GM18505 (cell line): ENCODE results near the gene TBC1D22B.

Source experiments
- ATAC-seq: cut with Tn5 transposase; IDR thresholded peaks from one replicate; pipeline ENCODE4 v1.9.1; 2021; ENCODE audit not compliant: unreplicated experiment
- POLR2A ChIP-seq: IDR thresholded peaks from 4 replicates; pipeline ENCODE4 v1.6.1; 2011; ENCODE audit warnings: borderline replicate concordance; ENCODE audit not compliant: insufficient read depth, insufficient read length; ENCODE audit errors: extremely low read depth

Gene TBC1D22B

DNA sequence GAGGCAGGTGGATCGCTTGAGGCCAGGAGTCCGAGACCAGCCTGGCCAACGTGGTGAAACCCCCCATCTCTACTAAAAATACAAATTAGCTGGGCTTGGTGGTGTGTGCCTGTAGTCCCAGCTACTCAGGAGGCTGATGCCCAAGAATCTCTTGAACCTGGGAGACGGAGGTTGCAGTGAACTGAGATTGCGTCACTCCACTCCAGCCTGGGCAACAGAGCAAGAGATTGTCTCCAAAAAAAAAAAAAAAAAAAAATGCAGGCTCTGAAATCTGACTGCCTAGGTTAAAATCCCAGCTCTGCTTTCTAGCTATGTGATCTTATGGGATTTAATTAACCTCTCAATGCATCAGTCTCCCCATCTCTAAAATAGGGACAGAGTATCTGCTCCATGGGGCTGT is 3.6 kb downstream of the TBC1D22B start:
- ATAC-seq = no peak
- TF ChIP-seq POLR2A = no peak

GRCh38 chr6:37262446-37263026 is 5.0 kb downstream of the TBC1D22B start:
- no peak for ATAC-seq
- no peak for TF ChIP-seq POLR2A

DNA sequence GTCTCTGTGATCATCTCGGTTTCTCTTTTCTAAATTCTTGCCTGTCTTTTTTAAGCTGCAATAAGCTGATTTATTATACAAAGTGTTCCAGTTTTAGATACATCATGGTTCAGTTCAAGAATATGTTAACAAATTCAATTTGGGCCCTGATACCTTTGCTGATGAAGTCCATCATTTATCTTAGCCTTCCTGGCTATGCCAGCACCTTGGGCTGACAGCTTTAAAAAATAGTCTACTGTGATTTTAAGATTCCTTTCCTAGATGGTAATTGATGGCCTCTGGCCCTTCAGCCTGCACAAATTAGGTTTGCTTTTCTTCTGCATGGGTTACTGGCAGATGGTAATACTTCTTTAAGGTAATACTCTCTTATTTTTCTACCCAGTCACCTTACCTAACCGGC is 7.4 kb downstream of the TBC1D22B start:
- ATAC-seq = no peak
- no peak for TF ChIP-seq POLR2A

DNA sequence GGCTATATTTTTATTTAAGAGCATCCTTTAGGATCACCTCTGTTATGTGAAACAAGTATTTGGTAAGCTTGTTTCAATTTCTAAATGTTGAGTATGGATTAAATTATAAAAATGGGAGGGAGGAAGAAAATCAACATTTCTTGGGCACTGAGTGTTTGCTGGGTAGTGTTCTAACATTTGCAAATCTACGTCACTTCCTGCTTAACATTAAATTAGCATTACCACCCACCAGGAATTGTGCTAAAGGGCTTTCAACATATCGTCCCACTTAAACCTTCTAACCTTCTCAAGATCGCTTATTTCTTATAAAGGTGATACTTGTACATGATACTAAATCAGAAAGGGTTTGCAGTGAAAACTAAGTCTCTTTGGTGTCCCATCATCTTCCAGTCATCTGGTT is 8.3 kb downstream of the TBC1D22B start:
- ATAC-seq = no peak
- no peak for TF ChIP-seq POLR2A

- no peak for ATAC-seq
These were observed 11.5 kb downstream of the TBC1D22B start for GRCh38 chr6:37269105-37269504.

DNA sequence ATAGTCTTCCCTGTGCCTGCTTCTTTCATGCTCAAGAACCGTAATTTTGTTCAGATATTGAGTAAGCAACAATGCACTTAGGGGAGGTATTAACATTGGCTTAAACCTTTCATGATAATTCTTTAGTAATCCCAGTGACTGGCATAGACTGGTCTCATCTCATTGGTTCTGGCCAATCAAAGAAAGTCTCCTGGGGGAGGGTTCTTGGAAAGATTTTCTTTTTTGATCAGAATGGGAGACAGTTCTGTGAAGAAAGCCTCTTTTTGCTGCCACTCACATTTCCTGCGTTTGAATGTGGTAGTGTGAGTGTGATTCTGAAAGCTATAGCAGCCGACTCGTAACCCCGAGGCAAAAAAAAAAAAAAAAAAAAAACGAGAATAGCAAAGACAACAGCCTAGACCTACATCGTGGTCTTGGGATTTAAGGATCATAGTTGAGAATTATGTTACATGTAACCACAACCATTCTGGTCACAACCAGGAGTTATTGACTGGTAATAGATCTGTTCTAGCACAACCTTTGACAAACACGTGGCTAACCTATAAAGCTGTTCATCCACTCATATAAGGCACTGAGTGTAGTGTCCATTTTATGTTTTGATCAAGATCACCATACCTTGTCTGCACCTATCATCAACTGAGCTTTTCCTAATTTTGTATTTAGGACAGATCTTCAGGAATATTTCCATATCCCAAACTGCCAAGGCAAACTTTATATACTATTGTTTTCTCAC is 15.4 kb downstream of the TBC1D22B start:
- no peak for TF ChIP-seq POLR2A
- ATAC-seq = no peak

More at GRCh38 chr6:37269105-37269504, 11.5 kb downstream of the TBC1D22B start:
- TF ChIP-seq POLR2A = no peak

DNA sequence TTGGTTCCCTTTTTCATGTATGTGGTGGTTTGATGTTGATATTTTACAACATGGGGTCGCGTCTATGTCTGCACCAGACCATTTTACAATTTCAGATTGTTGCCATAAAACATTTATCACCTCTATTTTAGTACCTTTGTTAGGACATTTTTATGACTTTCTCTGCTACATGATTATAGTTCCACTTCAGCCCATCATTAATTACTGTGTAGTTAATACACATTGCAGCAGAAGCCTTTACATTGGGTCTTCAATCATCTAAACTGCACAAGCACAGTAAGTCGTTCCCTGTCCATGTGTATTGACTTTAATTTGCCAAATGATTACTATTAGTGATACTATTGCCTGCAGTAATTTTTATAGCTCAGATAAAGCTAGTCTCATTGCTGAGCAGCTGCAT is 16.1 kb downstream of the TBC1D22B start:
- no peak for ATAC-seq
- TF ChIP-seq POLR2A = no peak

DNA sequence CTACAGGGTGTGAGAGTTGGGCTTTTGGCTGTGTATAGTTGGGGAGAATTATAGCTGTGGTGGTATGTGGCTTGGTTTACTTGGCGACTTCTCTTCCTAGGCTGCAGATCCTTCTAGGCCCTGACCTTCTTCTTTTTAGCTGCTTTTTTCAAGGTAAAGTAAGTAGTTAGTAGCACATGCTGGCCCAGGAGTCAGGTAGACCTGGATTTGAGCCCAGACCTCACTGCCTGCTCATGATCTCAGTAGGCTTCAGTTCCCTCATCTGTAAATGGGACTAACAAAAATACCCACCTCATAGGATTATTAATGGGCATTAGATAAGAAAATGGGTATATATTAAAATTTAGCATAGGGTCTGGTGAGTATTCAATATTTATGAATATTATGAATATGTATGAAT is 17.8 kb downstream of the TBC1D22B start:
- TF ChIP-seq POLR2A = no peak

GRCh38 chr6:37277001-37277409 is 19.4 kb downstream of the TBC1D22B start:
- no peak for TF ChIP-seq POLR2A
- no peak for ATAC-seq

More for the DNA sequence above, 17.8 kb downstream of the TBC1D22B start:
- ATAC-seq = no peak

DNA sequence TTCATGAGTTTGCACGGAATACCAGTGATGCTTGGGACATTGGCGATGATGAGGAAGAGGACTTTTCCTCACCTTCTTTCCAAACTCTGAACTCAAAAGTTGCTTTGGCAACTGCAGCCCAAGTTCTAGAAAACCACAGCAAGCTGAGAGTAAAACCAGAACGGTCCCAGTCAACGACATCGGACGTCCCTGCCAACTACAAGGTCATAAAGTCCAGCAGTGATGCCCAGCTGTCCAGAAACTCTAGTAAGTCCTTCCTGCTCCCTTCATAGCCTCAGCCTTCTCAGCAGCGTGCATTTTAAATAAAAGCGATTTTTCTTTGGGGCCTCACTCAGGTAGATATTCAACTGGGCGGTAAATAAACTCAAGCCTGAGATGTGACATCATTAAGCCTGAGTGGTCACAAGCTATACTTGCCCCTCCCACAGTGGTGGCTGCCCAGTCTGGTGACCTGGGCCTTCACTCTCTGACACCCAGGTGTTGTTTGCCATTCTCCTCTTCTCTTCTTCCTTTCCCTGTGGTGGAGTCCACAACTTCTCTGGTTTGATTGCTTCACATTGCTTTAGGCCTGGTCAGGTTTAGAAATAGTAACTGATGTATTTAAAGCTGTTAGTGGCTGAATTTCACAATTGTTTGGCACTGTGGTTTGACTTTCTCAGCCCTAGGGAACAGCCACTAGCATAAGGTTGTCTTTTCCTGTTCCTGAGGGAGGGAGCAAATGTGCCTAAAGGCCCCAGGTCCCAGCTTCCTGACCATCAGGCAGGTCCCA is 22.0 kb downstream of the TBC1D22B start:
- no peak for TF ChIP-seq POLR2A
- no peak for ATAC-seq

- no peak for TF ChIP-seq POLR2A
- no peak for ATAC-seq
These were observed 22.8 kb downstream of the TBC1D22B start for GRCh38 chr6:37280162-37280887.

DNA sequence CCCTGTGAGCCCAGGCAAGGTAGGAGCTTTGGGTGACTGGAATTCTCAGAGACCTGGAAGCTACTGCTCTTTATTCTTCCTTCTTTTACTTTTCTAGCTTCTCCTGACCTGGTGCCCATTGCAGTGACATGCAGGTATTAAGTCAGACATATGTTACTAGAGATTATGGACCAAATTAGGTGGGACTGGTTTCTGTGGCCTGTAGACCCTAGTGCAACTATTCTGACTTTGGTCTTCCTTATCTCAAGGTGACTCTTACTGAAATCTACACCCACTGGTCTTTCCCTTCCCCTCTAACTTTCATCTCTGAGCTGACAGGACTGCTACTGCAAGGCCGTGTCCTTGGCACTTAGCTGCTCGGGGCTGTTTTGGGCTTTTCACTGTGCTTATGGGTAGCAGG is 24.8 kb downstream of the TBC1D22B start:
- TF ChIP-seq POLR2A = no peak
- ATAC-seq = no peak

GRCh38 chr6:37283268-37283667 is 25.7 kb downstream of the TBC1D22B start:
- no peak for TF ChIP-seq POLR2A
- ATAC-seq = no peak
